IMR-90 (cell line): ENCODE measurements around the gene ADRA2B. TPM values are rescaled to one million over a fixed set of nuclear protein-coding genes. Genes with fewer than 3 reads are reported as not detected.

Experiments used
- ATAC-seq: fragments of 200-7000 bp; cut with Tn5 transposase; 2 replicates; pipeline ENCODE4 v1.9.1; 2020; ENCODE audit warnings: low read depth, mild to moderate bottlenecking, moderate library complexity
- BruUV-seq: library from RNA; stranded (reverse); fragments of 400-500 nt; replicated peaks from 2 replicates; lab custom pipeline; 2021; lab: Mats Ljungman, UMichigan
- CTCF ChIA-PET: fragments of 300-600 bp; formaldehyde crosslinking; extraction: SDS; loops from one replicate; lab custom pipeline; 2021; ENCODE audit warnings: antibody characterized with exemption; lab: Yijun Ruan, JAX
- POLR2A ChIA-PET: fragments of 300-600 bp; sonication (Branson Sonifier 250); formaldehyde crosslinking; loops from one replicate; lab custom pipeline; 2022; ENCODE audit warnings: antibody characterized with exemption; ENCODE audit not compliant: unreplicated experiment; lab: Charles Lee
- DNase-seq: peaks from one replicate; pipeline ENCODE4 v3.0.0; 2013
- H2AFZ ChIP-seq: replicated peaks from 2 replicates; pipeline ENCODE3; 2013; ENCODE audit warnings: low read length, mild to moderate bottlenecking; ENCODE audit not compliant: poor library complexity
- H2AK5ac ChIP-seq: 2 replicates; pipeline ENCODE4 v1.6.1; 2013; ENCODE audit warnings: low read depth, low read length, inconsistent platforms
- H2AK9ac ChIP-seq: replicated peaks from 2 replicates; pipeline ENCODE3; 2013; ENCODE audit warnings: mild to moderate bottlenecking, low read depth, low read length, moderate library complexity; ENCODE audit not compliant: poor library complexity
- H2BK120ac ChIP-seq: 2 replicates; pipeline ENCODE4 v1.6.1; 2013; ENCODE audit warnings: low read depth, low read length, inconsistent platforms
- H2BK15ac ChIP-seq: 3 replicates; pipeline ENCODE4 v1.6.1; 2013; ENCODE audit warnings: low read depth, low read length, inconsistent platforms
- H2BK20ac ChIP-seq: 2 replicates; pipeline ENCODE4 v1.6.1; 2013; ENCODE audit warnings: low read depth, mild to moderate bottlenecking, inconsistent platforms, low read length, moderate library complexity
- H2BK5ac ChIP-seq: 2 replicates; pipeline ENCODE4 v1.6.1; 2013; ENCODE audit warnings: mild to moderate bottlenecking, low read depth, low read length, inconsistent platforms; ENCODE audit not compliant: poor library complexity, severe bottlenecking
- H3K14ac ChIP-seq: replicated peaks from 2 replicates; pipeline ENCODE4 v1.6.1; 2013; ENCODE audit warnings: low read depth, low read length, inconsistent platforms
- H3K18ac ChIP-seq: 2 replicates; pipeline ENCODE4 v1.6.1; 2013; ENCODE audit warnings: low read depth, low read length, control low read depth
- H3K23ac ChIP-seq: 2 replicates; pipeline ENCODE4 v1.6.1; 2013; ENCODE audit warnings: low read depth, low read length, inconsistent platforms
- H3K27ac ChIP-seq: 2 replicates; pipeline ENCODE4 v1.5.1; 2013; ENCODE audit warnings: mild to moderate bottlenecking, control low read depth, low read length; ENCODE audit not compliant: insufficient read depth
- H3K27me3 ChIP-seq: 2 replicates; pipeline ENCODE4 v1.6.1; 2013; ENCODE audit warnings: low read length; ENCODE audit not compliant: control insufficient read depth, insufficient read depth
- H3K36me3 ChIP-seq: 2 replicates; pipeline ENCODE4 v1.6.1; 2013; ENCODE audit warnings: low read length, mixed read lengths; ENCODE audit not compliant: control insufficient read depth, insufficient read depth
- H3K4ac ChIP-seq: 2 replicates; pipeline ENCODE4 v1.6.1; 2013; ENCODE audit warnings: low read depth, low read length, inconsistent platforms
- H3K4me1 ChIP-seq: 2 replicates; pipeline ENCODE4 v1.6.1; 2013; ENCODE audit warnings: low read length, mixed read lengths; ENCODE audit not compliant: control insufficient read depth, insufficient read depth
- H3K4me2 ChIP-seq: 2 replicates; pipeline ENCODE4 v1.6.1; 2013; ENCODE audit warnings: low read depth, mild to moderate bottlenecking, control low read depth, low read length, moderate library complexity
- H3K4me3 ChIP-seq: 2 replicates; pipeline ENCODE4 v1.5.1; 2013; ENCODE audit warnings: low read depth, mild to moderate bottlenecking, control low read depth, low read length, moderate library complexity; ENCODE audit not compliant: insufficient read depth
- H3K56ac ChIP-seq: 2 replicates; pipeline ENCODE4 v1.6.1; 2013; ENCODE audit warnings: low read length, inconsistent platforms; ENCODE audit not compliant: insufficient read depth; ENCODE audit errors: extremely low read depth
- H3K79me1 ChIP-seq, 2 experiments: 2 replicates each; pipeline ENCODE4 v1.6.1; 2013; ENCODE audit warnings: low read length in 2 of 2, inconsistent platforms in 1 of 2, low read depth in 1 of 2
- H3K9ac ChIP-seq: 2 replicates; pipeline ENCODE4 v1.6.1; 2013; ENCODE audit warnings: low read depth, low read length, control low read depth
- H3K9me1 ChIP-seq: 2 replicates; pipeline ENCODE4 v1.6.1; 2013; ENCODE audit warnings: low read length, inconsistent platforms; ENCODE audit not compliant: insufficient read depth
- H3K9me3 ChIP-seq: 2 replicates; pipeline ENCODE4 v1.6.1; 2013; ENCODE audit warnings: low read length; ENCODE audit not compliant: control insufficient read depth, insufficient read depth
- H4K20me1 ChIP-seq: 2 replicates; pipeline ENCODE4 v1.6.1; 2013; ENCODE audit warnings: low read length, inconsistent platforms; ENCODE audit not compliant: insufficient read depth
- H4K5ac ChIP-seq: 2 replicates; pipeline ENCODE4 v1.6.1; 2013; ENCODE audit warnings: mild to moderate bottlenecking, low read depth, low read length, control low read depth
- H4K8ac ChIP-seq, 2 experiments: 2 replicates each; pipeline ENCODE4 v1.6.1; 2013; ENCODE audit warnings: low read depth in 2 of 2, low read length in 2 of 2, control low read depth in 1 of 2, inconsistent platforms in 1 of 2
- H4K91ac ChIP-seq: 2 replicates; pipeline ENCODE4 v1.6.1; 2013; ENCODE audit warnings: low read depth, low read length, inconsistent platforms; ENCODE audit not compliant: insufficient read depth
- BHLHE40 ChIP-seq: fragments of 150-350 bp; IDR thresholded peaks from 2 replicates; pipeline ENCODE4 v1.6.1; 2016; ENCODE audit warnings: mild to moderate bottlenecking, low read depth, low read length
- CHD1 ChIP-seq: IDR thresholded peaks from 2 replicates; pipeline ENCODE4 v1.6.1; 2012; ENCODE audit warnings: low read depth, low read length, improper control_type of control experiment
- MAFK ChIP-seq: IDR thresholded peaks from 2 replicates; pipeline ENCODE4 v1.6.1; 2012; ENCODE audit warnings: low read depth, low read length, improper control_type of control experiment
- MAZ ChIP-seq: IDR thresholded peaks from 2 replicates; pipeline ENCODE4 v1.6.1; 2012; ENCODE audit warnings: low read depth, mild to moderate bottlenecking, low read length, improper control_type of control experiment, moderate library complexity, borderline replicate concordance
- MXI1 ChIP-seq: IDR thresholded peaks from 2 replicates; pipeline ENCODE4 v1.6.1; 2012; ENCODE audit warnings: low read depth, mild to moderate bottlenecking, low read length, moderate library complexity, borderline replicate concordance
- NFE2L2 ChIP-seq: fragments of 150-350 bp; IDR thresholded peaks from 2 replicates; pipeline ENCODE4 v1.6.1; 2016; ENCODE audit warnings: low read depth, mild to moderate bottlenecking, low read length
- POLR2A ChIP-seq: IDR thresholded peaks from 2 replicates; pipeline ENCODE4 v1.6.1; 2012; ENCODE audit warnings: mild to moderate bottlenecking, low read depth, low read length
- RAD21 ChIP-seq: IDR thresholded peaks from 2 replicates; pipeline ENCODE4 v1.6.1; 2012; ENCODE audit warnings: low read length, improper control_type of control experiment
- WGBS, 2 experiments: methylation state at CpG; one replicate each; pipeline versions ENCODE4 v1.1.5 to v1.1.7; 2013; ENCODE audit warnings: missing lambda C conversion rate in 2 of 2; ENCODE audit not compliant: insufficient read length in 1 of 2; ENCODE audit errors: extremely low coverage in 2 of 2; 5-methylcytosine and 5-hydroxymethylcytosine counted together
- dilution Hi-C: fragments of 300-500 bp; cut with HindIII; formaldehyde crosslinking; loops from one replicate; pipeline ENCODE4 v1.14.3; 2018; ENCODE audit warnings: low sequenced_read_pairs; ENCODE audit not compliant: unreplicated experiment
- in situ Hi-C: fragments of 300-500 bp; cut with MboI; formaldehyde crosslinking; loops from 3 replicates; pipeline ENCODE4 v1.14.3; 2019; ENCODE audit warnings: low sequenced_read_pairs, inconsistent platforms, mixed read lengths
- intact Hi-C: fragments of 100-400 bp; cut with micrococcal nuclease; formaldehyde crosslinking; loops from 2 replicates; pipeline ENCODE4 v1.10.0; 2022
- polyA plus RNA-seq, 3 experiments: library from polyadenylated mRNA; depleted of rRNA; stranded (reverse); fragments of >200 nt; gene quantifications; 2 replicates each; pipeline ENCODE4 v1.2.3, GENCODE V29; 2012; ENCODE audit warnings: low replicate concordance in 1 of 3
- total RNA-seq: library from RNA; depleted of rRNA; stranded (reverse); fragments of >200 nt; gene quantifications from 2 replicates; pipeline ENCODE4 v1.2.3, GENCODE V29; 2012
- TF ChIP-seq, protein P1 (sequence below): fragments of 150-350 bp; IDR thresholded peaks from 2 replicates; pipeline ENCODE4 v1.6.1; 2017; ENCODE audit warnings: mild to moderate bottlenecking, antibody characterized with exemption, low read length, low read depth
- TF ChIP-seq, protein P2 (sequence below): conservative IDR thresholded peaks from 2 replicates; pipeline ENCODE4 v1.5.1; 2012; ENCODE audit warnings: mild to moderate bottlenecking, low read depth, low read length, improper control_type of control experiment

Gene ADRA2B
- total and polyA plus RNA-seq, 2 of the 4 experiments (the other 2 are of a cell fraction), result not detected

DNA sequence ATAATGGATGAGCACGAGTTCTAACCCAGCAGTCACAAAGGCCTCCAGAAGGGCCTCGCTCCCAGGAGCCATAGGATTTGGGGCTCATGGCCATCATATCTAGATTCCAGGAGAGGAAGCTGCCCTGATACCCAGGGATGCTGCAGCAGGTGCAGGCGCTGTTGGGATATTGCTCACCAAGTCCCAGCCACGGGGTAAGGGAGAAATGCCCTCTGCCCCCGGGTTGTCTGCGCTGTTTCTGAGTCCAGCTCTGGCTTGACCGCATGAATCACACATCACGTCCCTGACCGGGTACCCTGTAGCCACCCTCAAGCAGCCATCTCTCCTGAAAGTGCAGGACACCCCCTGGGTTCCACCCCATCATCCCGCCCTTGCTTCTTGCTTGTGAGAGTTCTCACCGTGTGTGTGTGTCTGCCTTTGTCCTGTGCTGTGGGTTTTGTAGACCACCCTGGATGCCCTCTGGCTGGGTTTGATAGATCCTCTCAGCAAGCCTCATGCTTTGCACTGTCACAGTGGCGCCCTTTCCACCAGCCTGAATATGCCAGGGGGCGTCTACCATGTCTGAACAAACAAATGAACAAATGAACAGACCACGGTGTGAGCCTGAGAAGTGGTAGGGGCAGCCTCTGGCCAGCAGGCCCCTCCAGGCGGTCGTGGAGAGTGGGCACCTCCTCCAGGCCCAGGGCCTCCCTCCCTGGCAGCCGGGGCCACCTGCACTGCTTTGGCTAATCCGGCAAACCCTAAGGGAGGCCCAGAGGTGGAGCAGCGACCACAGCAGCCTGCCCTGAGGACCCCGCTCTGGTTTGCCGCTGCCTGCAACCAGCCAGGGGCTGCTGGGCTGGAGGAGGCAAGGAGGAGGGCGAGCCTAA, 32.1 kb downstream of the ADRA2B start:
- Histone ChIP-seq H3K4me1 (no peaks in the 10 kb centered on the region), H3K79me1 (no peaks in the 10 kb centered on the region), H3K9ac (no peak overlapping the region), H2AK5ac (no peak overlapping the region), H3K27ac (no peak overlapping the region), H2BK15ac (no peak overlapping the region), H3K27me3 (peaks cover 28% of the 10 kb centered on the region), H3K14ac (no peak overlapping the region), H4K91ac (no peak overlapping the region), H2BK120ac (no peak overlapping the region), H3K4me3 (no peak overlapping the region), H3K56ac (no peak overlapping the region), H3K4ac (no peak overlapping the region), H4K8ac (no peak overlapping the region), H3K4me2 (no peak overlapping the region), H3K9me1 (no peaks in the 10 kb centered on the region), H3K36me3 (no peaks in the 10 kb centered on the region), H4K20me1 (no peaks in the 10 kb centered on the region), H2BK5ac (no peak overlapping the region), H3K23ac (no peak overlapping the region), H2AK9ac (peak overlapping the region; percentile 9), H4K5ac (no peak overlapping the region), H2BK20ac (no peak overlapping the region), H2AFZ (no peak overlapping the region), H3K18ac (no peak overlapping the region), H3K9me3 (no peaks in the 10 kb centered on the region)
- WGBS, 2 experiments, result 70% methylated on average over 5 of the region's 22 CpGs; no CpG with 5 or more reads in 1 of the 2 experiments
- POLR2A ChIA-PET, result no interaction called here
- CTCF ChIA-PET, result no interaction called here
- dilution Hi-C loops (no loop called here), intact Hi-C loops (no loop called here), in situ Hi-C loops (no loop called here)
- TF ChIP-seq, protein P1, sequence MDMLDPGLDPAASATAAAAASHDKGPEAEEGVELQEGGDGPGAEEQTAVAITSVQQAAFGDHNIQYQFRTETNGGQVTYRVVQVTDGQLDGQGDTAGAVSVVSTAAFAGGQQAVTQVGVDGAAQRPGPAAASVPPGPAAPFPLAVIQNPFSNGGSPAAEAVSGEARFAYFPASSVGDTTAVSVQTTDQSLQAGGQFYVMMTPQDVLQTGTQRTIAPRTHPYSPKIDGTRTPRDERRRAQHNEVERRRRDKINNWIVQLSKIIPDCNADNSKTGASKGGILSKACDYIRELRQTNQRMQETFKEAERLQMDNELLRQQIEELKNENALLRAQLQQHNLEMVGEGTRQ, result no peak
- TF ChIP-seq BHLHE40, result no peak
- TF ChIP-seq POLR2A, result no peak
- no peak for TF ChIP-seq MAZ
- no peak for TF ChIP-seq MAFK
- TF ChIP-seq, protein P2, sequence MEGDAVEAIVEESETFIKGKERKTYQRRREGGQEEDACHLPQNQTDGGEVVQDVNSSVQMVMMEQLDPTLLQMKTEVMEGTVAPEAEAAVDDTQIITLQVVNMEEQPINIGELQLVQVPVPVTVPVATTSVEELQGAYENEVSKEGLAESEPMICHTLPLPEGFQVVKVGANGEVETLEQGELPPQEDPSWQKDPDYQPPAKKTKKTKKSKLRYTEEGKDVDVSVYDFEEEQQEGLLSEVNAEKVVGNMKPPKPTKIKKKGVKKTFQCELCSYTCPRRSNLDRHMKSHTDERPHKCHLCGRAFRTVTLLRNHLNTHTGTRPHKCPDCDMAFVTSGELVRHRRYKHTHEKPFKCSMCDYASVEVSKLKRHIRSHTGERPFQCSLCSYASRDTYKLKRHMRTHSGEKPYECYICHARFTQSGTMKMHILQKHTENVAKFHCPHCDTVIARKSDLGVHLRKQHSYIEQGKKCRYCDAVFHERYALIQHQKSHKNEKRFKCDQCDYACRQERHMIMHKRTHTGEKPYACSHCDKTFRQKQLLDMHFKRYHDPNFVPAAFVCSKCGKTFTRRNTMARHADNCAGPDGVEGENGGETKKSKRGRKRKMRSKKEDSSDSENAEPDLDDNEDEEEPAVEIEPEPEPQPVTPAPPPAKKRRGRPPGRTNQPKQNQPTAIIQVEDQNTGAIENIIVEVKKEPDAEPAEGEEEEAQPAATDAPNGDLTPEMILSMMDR, result no peak
- no peak for TF ChIP-seq MXI1
- no peak for TF ChIP-seq CHD1
- no peak for TF ChIP-seq RAD21
- no peak for TF ChIP-seq NFE2L2
- no peak for ATAC-seq
- no peak for DNase-seq
- BruUV-seq, result no TSS peak
